Sigmoid colon (tissue), 4 donors: ENCODE data around the gene ZNF324B.
"Not testable (repeated sequence)": the region's sequence is repeated elsewhere in the genome, so short reads cannot be mapped to it uniquely, and the experiment has no call there.

Experiments
- CTCF ChIP-seq, 4 experiments: fragments of 450-650 bp in 3 of 4; fragments of 200-600 bp in 1 of 4; IDR thresholded peaks; one replicate each; pipeline ENCODE4 v1.5.1; 2016 to 2019; ENCODE audit warnings: antibody characterized with exemption in 4 of 4, mild to moderate bottlenecking in 3 of 4, moderate library complexity in 2 of 4
- EP300 ChIP-seq, 4 donors: sonication (generic); formaldehyde crosslinking; IDR thresholded peaks; one replicate each; pipeline ENCODE4 v1.6.1; 2017; ENCODE audit warnings: antibody characterized with exemption in 4 of 4
- POLR2A ChIP-seq, 2 donors: fragments of 450-650 bp; IDR thresholded peaks; one replicate each; pipeline ENCODE4 v1.6.1; 2016; ENCODE audit warnings: antibody characterized with exemption in 2 of 2, mild to moderate bottlenecking in 2 of 2, moderate library complexity in 2 of 2
- POLR2AphosphoS5 ChIP-seq, 4 donors: sonication (generic); formaldehyde crosslinking; IDR thresholded peaks; one replicate each; pipeline ENCODE4 v1.6.1; 2017; ENCODE audit warnings: antibody characterized with exemption in 4 of 4

DNA sequence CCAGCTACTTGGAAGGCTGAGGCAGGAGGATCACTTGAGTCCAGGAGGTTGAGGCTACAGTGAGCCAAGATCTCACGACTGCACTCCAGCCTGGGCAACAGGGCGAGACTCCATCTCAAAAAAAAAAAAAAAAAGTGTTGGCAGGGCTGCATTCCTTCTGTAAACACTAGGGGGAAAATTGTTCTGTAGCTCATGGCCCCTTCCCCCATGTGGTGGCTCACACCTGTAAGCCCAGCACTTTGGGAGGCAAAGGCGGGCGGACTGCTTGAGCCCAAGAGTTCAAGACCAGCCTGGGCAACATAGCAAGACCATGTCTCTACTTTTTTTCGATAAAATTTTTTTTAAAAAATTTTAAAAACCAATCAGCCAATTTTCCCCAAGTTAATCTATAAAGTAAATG is 32.9 kb downstream of the ZNF324B start:
- TF ChIP-seq CTCF, POLR2A, POLR2AphosphoS5, EP300 (IDR thresholded peaks at IDR 0.05): not testable (repeated sequence)
